Lower lobe of right lung (tissue), 2 donors: ENCODE data around the gene PLEKHG3. TPM values are rescaled to one million over a fixed set of nuclear protein-coding genes. Genes with fewer than 3 reads are reported as not detected.
A peak's percentile ranks its signal among the peaks of the same experiment; 100 is the strongest.
"Not testable (repeated sequence)": the region's sequence is repeated elsewhere in the genome, so short reads cannot be mapped to it uniquely, and the experiment has no call there.

Experiments used
- ATAC-seq, 2 donors: fragments of 200-7000 bp; cut with Tn5 transposase; one replicate each; pipeline ENCODE4 v1.9.1; 2020 to 2022; ENCODE audit warnings: mild to moderate bottlenecking in 2 of 2, moderate library complexity in 2 of 2
- DNase-seq: peaks from one replicate; pipeline ENCODE4 v3.0.0-alpha.2; 2020
- H3K27ac ChIP-seq: fragments of 200-600 bp; one replicate; pipeline ENCODE4 v1.8.0; 2022
- H3K27me3 ChIP-seq: fragments of 200-600 bp; one replicate; pipeline ENCODE4 v1.8.0; 2022; ENCODE audit warnings: low read depth
- H3K36me3 ChIP-seq: fragments of 200-600 bp; one replicate; pipeline ENCODE4 v1.8.0; 2022; ENCODE audit warnings: mild to moderate bottlenecking
- H3K4me1 ChIP-seq: fragments of 200-600 bp; one replicate; pipeline ENCODE4 v1.8.0; 2022
- H3K4me3 ChIP-seq: fragments of 200-600 bp; one replicate; pipeline ENCODE4 v1.8.0; 2022; ENCODE audit warnings: mild to moderate bottlenecking
- H3K9me3 ChIP-seq: fragments of 200-600 bp; one replicate; pipeline ENCODE4 v1.8.0; 2022
- intact Hi-C: fragments of 100-400 bp; cut with DNase I; formaldehyde crosslinking; loops from one replicate; pipeline ENCODE4 v1.11.0; 2022
- long read RNA-seq: library from polyadenylated mRNA; unstranded; transcript quantifications from one replicate; pipeline ENCODE4 v2.0.0, GENCODE V29; 2021
- total RNA-seq: library from RNA; stranded (reverse); fragmentation: NEBNext Ultra II Directional; extraction: Animal tissue kit (Norgen Biotek cat#: 25700); gene quantifications from one replicate; pipeline ENCODE4 v1.2.1, GENCODE V29; 2021
- TF ChIP-seq, protein P1 (sequence below): fragments of 200-600 bp; IDR thresholded peaks from one replicate; pipeline ENCODE4 v1.8.0; 2022; ENCODE audit warnings: antibody characterized with exemption, mild to moderate bottlenecking
- donor health status: DM: no; HTN: yes; CAD: no; lungs with severe emphysema.

The PLEKHG3 gene
- 33.1 TPM for total RNA-seq
- long read RNA-seq, full-length matches to known transcripts: 1 of 21 reads
- long read RNA-seq, partial matches to known transcripts: 15 of 21 reads
- long read RNA-seq, other reads (novel, unspliced or antisense): 5 of 21 reads

DNA sequence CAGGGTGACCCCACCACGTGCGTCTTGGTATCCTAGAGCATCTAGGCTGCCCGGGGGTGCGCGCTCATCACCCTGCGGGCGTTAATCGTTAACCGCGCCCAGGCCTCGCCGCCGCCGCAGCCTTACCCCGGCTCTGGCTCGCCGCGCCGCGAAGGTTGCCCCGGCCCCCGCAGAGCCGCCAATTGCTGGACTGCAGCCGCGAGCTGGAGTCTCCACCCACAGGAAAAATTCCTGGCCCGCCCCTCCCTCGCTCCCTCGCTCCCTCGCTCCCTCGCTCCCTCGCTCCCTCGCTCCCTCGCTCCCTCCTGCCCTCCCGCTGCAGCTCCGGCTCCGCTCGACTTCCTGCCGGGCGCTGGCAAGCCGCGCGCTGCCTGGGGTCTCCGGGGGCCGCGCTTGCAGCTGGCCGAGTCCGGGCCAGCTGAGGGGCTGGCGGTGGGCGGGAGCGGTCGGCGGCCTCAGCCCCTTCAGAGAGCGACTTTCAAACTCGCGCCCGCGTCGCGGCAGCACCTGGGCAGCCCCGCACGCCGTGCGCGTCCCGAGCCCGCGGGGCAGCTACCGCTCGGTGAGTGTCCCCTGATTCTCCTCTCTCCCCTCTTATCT, at the start of gene PLEKHG3:
Gene PLEKHG3 (plus strand): TSS at position 282 of the 600 bp plus-strand sequence. CDS start 23,208 bp downstream, outside the sequence.
- H3K9me3 ChIP-seq: no peaks in the 10 kb centered on the region
- intact Hi-C loops: no loop called here
- ATAC-seq (peak; percentile 75 to 81), DNase-seq (peak; percentile 84)
- peaks cover 24% of the 10 kb centered on the region for H3K27me3 ChIP-seq
- TF ChIP-seq, protein P1, sequence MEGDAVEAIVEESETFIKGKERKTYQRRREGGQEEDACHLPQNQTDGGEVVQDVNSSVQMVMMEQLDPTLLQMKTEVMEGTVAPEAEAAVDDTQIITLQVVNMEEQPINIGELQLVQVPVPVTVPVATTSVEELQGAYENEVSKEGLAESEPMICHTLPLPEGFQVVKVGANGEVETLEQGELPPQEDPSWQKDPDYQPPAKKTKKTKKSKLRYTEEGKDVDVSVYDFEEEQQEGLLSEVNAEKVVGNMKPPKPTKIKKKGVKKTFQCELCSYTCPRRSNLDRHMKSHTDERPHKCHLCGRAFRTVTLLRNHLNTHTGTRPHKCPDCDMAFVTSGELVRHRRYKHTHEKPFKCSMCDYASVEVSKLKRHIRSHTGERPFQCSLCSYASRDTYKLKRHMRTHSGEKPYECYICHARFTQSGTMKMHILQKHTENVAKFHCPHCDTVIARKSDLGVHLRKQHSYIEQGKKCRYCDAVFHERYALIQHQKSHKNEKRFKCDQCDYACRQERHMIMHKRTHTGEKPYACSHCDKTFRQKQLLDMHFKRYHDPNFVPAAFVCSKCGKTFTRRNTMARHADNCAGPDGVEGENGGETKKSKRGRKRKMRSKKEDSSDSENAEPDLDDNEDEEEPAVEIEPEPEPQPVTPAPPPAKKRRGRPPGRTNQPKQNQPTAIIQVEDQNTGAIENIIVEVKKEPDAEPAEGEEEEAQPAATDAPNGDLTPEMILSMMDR: no peak
- no peaks in the 10 kb centered on the region for H3K36me3 ChIP-seq
- H3K4me1 ChIP-seq: peaks cover 64% of the 10 kb centered on the region
- H3K4me3 ChIP-seq: peak within 1 kb of the TSS; percentile 85
- H3K27ac ChIP-seq: peak within 1 kb of the TSS; percentile 90

DNA sequence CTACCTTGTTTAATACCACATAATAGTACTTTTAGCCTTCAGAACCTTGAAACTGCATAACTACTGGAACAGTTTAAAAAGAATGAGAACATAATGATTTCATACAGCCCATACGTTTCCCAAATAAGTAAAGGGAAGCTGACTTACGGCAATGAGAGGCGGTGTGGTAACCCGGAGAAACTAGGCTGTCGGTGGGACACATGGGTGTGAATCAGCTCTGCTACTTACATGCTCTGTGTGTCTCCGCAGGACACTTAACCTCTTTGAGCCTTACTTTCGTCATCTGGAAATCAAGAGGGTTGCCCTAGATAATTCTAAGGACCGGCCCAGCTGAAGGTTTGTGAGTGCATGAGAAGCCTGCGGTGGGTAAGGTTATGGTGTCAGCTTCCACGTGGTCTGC, 49.3 kb upstream of the PLEKHG3 start:
- Histone ChIP-seq H3K9me3 (no peaks in the 10 kb centered on the region), H3K27ac (peak overlapping the region; percentile 64), H3K4me1 (peaks cover 16% of the 10 kb centered on the region), H3K36me3 (no peaks in the 10 kb centered on the region), H3K27me3 (no peaks in the 10 kb centered on the region), H3K4me3 (no peak overlapping the region)
- ATAC-seq (peak; percentile 68 to 76), DNase-seq (peak; percentile 55)
- TF ChIP-seq, protein P1: no peak
- intact Hi-C loops: no loop called here

DNA sequence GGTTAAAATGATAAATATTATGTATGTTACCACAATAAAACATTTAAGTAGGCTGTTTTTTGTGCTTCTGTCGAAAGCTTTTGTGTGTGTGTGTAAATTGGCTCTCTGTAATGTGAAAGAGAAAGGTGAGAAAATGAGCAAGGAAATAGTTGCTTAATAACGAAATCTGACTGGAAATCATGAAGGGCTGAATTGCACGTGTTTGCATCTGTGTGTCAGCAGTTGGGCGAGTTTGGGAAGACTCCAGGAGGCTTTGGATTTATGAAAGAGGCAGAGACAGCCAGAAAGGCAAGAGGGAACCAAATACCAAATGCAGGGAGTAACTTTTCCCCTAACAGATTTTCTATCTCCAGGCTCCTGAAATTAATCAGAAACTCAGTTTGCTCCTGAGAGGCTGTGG, 47.2 kb upstream of the PLEKHG3 start:
- Histone ChIP-seq H3K27me3 (no peaks in the 10 kb centered on the region), H3K36me3 (no peaks in the 10 kb centered on the region), H3K4me3 (no peak overlapping the region), H3K4me1 (peaks cover 16% of the 10 kb centered on the region), H3K9me3 (no peaks in the 10 kb centered on the region), H3K27ac (no peak overlapping the region)
- intact Hi-C loops: no loop called here
- ATAC-seq: no peak
- no peak for DNase-seq
- TF ChIP-seq, protein P1: no peak

DNA sequence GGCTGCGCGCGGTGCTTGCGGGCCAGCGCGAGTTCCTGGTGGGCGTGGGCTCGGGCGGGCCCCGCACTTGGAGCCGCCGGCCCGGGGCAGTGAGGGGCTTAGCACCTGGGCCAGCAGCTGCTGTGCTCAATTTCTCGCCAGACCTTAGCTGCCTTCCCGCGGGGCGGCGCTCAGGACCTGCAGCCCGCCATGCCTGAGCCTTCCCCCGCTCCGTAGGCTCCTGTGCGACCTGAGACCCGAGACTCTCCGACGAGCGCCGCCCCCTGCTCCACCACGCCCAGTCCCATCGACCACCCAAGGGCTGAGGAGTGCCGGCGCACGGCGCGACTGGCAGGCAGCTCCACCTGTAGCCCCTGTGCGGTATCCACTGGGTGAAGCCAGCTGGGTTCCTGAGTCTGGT, 46.0 kb upstream of the PLEKHG3 start:
- Histone ChIP-seq H3K4me1 (peaks cover 16% of the 10 kb centered on the region), H3K36me3 (no peaks in the 10 kb centered on the region), H3K4me3 (no peak overlapping the region), H3K27me3 (no peaks in the 10 kb centered on the region), H3K27ac (no peak overlapping the region), H3K9me3 (no peaks in the 10 kb centered on the region)
- TF ChIP-seq, protein P1: no peak
- intact Hi-C loops: no loop called here
- ATAC-seq: no peak
- DNase-seq: no peak

DNA sequence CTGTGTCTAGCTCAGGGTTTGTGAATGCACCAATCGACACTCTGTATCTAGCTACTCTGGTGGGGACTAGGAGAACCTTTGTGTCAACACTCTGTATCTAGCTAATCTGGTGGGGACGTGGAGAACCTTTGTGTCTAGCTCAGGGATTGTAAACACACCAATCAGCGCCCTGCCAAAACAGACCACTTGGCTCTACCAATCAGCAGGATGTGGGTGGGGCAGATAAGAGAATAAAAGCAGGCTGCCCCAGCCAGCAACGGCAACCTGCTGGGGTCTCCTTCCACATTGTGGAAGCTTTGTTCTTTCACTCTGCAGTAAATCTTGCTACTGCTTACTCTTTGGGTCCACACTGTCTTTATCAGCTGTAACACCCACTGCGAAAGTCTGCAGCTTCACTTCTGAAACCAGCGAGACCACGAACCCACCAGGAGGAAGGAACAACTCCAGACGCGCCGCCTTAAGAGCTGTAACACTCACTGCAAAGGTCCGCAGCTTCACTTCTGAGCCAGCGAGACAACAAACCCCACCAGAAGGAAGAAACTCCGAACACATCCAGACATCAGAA, 45.4 kb upstream of the PLEKHG3 start:
- H3K9me3 ChIP-seq, H3K27me3 ChIP-seq, H3K36me3 ChIP-seq, H3K4me3 ChIP-seq, H3K27ac ChIP-seq, DNase-seq, intact Hi-C loops, ATAC-seq: not testable (repeated sequence)
- H3K4me1 ChIP-seq: peaks cover 15% of the 10 kb centered on the region

DNA sequence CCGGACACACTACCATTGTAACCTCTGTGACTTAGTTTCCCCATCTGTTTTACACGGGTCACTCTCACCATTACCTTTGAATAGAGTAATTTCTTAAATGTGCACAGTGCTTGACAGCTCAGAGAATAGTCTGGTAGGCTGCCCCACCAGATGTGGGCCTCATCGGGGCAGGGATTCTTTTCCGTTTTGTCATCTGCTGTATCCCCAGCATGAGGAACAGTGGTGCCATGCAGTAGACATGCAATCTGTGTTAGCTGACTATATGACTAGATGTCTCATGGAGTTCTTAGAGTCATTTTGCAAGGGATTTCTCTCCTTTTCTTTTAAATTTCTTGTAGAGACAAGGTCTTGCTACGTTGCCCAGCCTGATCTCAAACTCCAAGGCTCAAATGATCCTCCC, 44.9 kb upstream of the PLEKHG3 start:
- Histone ChIP-seq H3K27me3 (no peaks in the 10 kb centered on the region), H3K9me3 (no peaks in the 10 kb centered on the region), H3K4me3 (no peak overlapping the region), H3K27ac (no peak overlapping the region), H3K36me3 (no peaks in the 10 kb centered on the region), H3K4me1 (peaks cover 9% of the 10 kb centered on the region)
- ATAC-seq: no peak
- TF ChIP-seq, protein P1: no peak
- intact Hi-C loops: no loop called here
- DNase-seq: no peak
